ENCODE results near the gene TMEM213.
"Not testable (repeated sequence)": the region's sequence is repeated elsewhere in the genome, so short reads cannot be mapped to it uniquely, and the experiment has no call there.

The TMEM213 gene

DNA sequence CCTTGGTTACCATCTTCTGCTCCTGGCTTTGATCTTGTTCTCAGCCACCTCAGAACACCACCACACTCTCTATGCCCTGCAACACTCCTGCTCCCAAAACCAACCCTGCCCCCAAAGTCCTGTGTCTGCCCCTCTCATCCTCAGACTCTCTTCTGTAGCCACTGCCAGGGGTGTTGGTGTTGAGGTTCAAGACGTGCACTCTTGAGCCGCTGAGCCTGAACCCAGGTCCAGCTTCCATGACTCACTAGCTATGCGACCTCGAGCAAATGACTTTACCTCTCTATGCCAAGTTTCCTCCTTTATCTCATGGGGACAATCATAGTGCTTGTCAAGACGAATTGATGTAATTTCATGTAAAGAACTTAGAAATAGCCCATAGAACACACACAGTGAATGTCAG lies 1.0 kb downstream of the TMEM213 start:
- DNase-seq: no peak

DNA sequence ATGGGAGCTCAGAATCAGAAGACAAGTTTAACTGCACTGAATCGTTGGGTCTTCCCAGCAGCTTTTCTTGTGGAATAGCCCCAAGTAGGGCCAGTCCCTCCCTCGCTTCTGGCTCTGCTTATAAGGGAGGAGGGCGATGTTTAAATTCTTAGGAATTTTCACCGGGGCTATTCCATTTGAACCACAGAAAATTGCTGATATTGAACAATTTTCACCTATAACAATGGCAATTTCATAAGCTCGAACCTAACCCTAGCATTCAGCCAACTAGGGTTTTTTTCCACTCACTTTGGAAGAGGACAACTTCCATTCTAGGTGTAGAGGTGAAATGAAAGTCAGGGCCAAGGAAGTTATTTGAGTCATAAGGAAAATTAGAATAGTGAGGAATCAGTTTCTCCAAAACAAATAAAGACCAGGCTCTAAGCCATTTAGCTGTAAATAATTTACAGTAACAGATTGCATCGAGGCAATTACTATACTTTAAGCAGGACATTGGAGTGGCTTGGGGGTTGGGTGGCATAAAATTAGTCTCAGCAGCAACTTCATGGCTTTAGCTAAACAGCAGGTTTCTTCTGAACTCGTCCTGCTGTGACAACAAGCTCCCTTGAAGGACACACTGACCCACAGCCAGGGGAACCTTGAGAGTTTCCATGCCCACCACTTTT lies 1.7 kb downstream of the TMEM213 start:
- no peak for DNase-seq

DNA sequence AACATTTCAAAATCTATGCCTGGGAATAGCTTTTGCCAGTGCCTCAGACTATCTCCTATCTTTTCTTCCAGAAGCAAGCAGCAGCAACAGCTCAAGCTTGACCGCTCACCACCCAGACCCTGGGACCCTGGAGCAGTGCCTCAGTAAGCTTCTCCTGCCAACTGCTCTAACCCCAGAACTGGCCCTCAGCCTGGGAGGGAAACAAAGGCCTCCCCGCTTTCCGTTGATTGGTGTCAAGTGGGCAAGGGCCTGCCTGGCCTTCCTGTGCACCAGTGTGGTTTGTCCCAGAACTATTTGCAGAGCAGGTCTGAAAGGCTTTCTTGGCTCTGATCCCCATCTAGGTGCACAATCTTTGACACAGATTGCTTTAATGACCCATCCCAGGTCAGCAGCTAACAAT lies 3.5 kb downstream of the TMEM213 start:
- no peak for DNase-seq

DNA sequence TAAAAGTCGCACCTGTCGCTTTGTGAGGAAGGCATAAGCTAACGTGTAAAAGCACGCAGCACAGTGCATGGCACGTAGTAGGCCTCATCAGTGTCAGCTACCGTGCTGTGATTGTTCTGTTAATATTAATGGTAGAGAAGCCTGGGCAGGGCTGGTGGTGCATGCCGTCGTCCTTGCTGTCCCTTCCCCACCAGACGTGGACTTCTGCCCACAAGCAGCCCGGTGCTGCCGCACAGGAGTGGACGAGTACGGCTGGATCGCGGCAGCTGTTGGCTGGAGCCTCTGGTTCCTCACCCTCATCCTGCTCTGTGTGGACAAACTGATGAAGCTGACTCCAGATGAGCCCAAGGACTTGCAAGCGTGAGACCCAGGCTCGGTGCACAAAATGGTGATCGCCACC lies 4.9 kb downstream of the TMEM213 start:
- no peak for DNase-seq

DNA sequence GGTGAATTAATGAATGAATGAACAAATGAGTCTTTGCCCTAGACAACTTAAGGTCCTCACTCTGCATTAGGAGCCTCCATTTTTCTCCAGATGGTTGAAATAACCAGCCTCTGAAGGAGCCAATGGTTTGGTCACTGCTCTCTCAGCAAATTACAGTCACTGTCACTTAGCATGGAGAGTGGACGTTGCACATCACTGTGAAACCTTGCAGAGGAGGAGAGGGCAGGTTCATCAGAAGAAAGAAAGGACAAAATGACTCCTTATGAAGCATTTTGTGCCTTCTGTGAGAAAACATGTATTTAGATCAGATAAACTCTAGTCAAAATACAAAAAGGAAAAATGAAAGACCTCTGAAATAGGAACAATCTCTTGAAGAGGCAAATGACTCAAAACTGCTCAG lies 6.8 kb downstream of the TMEM213 start:
- no peak for DNase-seq

DNA sequence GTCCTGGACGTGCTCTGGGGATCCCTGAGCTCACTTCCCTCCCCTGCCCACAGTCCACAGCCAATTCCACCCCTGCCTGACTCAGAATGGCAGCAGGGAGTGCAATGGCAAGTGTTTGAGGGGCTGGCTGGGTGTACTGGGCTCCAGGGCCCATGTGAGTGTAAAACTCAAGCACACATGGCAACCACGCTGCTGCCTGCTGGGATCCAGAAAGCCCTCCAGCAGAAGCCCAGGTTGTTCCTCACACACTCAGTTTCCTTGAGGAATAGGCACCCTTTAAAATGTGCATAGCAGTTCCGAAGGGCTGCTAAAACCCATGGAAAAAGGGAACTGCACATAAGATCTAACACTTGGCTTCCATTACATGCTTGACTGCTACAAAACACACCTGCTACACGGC lies 11.6 kb downstream of the TMEM213 start:
- no peak for DNase-seq

DNA sequence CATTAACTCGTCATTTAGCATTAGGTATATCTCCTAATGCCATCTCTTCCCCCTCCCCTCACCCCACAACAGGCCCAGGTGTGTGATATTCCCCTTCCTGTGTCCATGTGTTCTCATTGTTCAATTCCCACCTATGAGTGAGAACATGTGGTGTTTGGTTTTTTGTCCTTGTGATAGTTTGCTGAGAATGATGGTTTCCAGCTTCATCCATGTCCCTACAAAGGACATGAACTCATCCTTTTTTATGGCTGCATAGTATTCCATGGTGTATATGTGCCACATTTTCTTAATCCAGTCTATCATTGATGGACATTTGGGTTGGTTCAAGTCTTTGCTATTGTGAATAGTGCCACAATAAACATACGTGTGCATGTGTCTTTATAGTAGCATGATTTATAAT lies 13.5 kb downstream of the TMEM213 start:
- not testable (repeated sequence) for DNase-seq

DNA sequence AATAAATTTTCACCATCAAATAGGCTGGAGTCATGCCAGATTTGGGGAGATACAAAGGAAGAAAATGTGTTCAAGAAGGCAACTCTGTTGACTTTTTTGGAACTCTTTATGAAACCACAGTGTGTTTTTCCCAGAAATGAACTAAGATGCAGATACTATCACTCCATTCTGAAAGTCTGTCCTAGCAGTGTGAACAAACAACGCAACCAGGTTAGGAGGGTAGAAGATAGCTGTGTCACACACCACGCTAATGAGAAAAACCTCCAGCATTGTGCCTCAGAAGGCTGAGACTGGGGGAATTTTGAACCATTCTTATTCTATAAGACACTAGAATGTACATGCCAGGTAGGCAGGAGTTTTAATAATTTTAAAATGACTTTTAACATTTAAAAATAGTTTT lies 16.2 kb downstream of the TMEM213 start:
- DNase-seq: no peak

DNA sequence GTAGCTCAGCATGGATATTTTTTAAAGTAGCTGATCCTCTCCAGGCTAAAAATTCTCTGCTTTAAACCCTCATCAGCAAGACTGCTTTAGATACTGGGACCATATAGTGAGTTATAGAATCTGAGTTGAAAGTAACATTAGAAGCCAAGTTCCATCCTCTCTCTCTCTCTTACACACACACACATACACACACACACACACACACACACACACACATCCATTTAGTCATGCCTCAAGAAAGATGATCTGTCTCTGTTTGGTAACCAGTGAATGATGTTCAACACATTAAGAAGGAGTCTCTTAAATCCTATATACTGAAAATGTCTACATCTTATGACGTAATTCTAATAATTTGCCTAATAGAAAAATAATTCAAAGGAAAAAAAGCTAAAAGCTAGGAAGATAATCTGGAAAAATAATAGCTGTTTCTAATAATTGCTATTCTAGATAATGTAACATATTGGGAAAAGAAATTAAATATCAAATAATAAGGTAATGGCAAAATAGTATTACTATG lies 17.1 kb downstream of the TMEM213 start:
- DNase-seq: no peak

DNA sequence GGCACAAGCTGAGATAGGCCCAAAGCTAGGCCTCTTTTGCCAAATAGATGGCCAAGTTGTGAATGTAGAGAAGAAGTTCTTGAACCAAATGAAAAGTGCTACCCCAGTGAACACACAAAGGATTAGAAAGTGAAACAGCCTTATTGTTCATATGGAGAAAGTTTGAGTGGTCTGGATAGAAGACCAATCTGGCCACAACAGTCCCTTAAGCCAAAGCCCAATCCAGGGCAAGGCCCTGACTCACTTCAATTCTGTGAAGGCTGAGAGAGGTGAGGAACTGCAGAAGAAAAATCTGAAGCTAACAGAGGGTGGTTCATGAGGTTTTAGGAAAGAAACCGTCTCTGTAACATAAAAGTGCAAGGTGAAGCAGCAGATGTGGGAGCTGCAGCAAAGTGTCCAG lies 18.9 kb downstream of the TMEM213 start:
- DNase-seq: no peak

DNA sequence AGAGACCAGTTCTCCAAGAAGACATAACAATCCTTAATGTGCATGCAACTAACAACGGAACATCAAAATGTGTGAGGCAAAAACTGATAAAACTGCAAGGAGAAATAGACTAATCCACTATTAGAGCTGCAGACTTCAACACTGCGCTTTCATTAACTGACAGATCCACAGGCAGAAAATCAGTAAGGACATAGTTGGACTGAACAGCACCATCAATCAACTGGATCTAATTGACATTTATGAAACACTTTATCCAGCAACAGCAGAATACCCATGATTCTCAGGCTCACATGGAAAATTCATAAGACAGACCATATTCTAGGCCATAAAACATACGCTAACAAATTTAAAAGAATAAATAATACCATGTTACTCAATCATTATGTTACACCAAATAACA lies 21.8 kb downstream of the TMEM213 start:
- DNase-seq: no peak

DNA sequence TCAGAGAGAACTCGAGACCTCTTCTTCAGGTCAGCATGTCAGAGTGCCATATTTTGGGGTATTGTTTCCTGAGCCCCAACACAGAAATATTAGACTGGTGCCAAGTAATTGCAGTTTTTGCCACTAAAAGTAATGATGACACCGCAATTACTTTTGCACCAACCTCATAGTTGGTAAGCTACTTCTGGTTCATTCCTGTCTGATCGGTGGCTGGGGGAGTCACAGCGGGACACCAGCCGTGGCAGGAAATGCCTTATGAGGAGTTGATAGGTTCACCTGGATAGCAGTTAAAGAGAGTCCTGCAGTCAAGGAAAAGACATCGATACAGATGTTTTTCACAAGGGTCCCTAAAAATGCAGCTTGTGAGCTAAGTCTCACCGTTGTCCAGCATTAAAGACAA lies 24.1 kb downstream of the TMEM213 start:
- DNase-seq: no peak

DNA sequence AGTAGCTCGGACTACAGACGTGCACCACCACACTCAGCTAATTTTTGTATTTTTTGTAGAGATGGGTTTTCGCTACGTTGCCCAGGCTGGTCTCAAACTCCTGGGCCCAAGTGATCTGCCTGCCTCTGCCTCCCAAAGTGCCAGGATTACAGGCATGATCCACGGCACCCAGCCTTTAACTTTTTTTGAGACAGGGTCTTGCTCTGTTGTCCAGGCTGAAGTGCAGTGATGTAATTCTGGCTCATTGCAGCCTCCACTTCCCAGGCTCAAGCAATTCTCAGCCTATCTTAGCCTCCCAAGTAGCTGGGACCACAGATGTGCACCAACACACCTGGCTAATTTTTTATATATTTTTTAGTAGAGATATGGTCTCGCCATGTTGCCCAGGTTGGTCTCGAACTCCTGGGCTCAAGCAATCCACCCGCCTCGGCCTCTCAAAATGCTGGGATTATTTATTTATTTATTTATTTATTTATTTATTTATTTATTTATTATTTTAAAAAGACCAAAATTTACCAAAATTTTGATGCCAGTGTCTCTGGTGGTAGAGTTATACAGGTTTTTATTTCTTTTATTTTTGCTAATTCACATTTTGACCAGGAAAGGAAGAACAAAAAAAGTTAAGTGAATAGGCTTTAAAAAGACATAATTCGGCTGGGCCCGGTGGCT lies 25.2 kb downstream of the TMEM213 start:
- DNase-seq: no peak

DNA sequence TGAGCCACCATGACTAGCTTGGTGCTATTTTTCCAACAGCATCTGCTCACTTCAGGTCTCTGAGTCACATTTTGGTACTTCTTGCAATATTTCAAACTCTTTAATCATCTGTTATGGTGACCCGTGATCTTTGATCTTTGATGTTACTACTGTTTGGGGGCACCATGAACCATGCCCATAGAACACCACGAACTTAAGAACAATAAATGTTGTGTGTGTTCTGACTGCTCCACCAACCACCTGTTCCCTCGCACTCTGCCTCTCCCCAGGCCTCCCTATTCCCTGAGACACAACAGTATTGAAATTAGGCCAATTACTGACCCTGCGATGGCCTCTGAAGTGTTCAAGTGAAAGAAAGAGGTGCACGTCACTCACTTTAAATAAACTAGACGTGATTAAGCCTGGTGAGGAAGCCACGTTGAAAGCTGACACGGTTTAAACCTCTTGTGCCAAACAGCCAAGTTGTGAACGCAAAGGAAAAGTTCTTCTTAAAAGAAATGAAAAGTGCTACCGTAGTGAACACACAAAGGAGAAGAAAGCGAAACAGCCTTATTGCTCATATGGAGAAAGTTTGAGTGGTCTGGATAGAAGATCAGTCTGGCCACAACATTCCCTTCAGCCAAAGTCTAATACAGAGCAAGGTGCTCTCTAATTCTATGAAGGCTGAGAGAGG lies 27.4 kb downstream of the TMEM213 start:
- no peak for DNase-seq

DNA sequence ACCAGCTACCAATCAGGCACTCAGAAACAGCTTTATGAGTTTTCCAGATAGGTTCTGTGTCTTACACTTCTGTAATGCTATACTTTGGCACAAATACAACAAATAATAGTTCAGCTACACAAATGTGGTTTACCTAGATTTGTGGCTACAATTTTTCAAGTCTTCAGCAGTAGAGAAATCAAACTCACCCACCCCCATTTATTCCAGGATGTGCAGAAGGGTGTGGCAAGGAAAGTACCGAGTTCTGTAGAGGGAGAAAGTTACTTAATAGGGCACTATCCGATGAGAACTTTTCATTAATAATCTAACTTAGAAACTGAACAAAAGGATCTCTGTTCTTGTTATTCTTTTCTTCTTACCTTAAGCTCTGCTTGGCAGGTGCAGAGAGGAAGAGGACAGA lies 30.5 kb downstream of the TMEM213 start:
- no peak for DNase-seq

DNA sequence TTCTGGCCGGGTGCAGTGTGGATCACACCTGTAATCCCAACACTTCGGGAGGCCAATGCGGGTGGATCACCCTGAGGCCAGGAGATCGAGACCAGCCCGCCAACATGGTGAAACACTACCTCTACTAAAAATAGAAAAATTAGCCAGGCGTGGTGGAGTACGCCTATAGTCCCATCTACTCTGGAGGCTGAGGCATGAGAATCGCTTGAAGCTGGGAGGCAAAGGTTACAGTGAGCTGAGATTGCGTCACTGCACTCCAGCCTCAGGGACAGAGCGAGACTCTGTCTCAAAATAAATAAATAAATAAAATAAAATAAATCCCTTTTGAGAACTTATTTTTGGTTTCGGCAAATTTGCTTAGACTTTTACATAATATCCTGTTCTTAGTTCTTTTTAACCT lies 31.5 kb downstream of the TMEM213 start:
- no peak for DNase-seq

DNA sequence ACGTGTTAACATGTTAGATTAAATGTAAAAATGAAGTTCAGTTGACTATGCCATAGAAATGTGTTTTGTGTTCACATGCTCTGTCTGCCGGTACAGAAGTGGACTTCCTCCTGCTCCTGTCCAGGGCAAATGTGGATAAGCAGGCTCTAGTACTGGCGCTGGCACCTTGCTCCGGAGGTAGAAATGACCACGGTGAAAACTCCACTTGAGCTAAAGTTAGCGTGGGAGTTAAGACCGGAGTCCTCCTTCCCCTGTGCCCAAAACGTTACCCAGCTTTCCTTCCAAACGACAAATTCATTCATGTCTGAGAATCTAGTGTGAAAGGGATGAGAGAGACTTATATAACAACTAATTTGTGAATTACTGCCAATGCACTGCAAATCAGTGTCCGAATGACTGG lies 35.2 kb downstream of the TMEM213 start:
- DNase-seq: no peak

DNA sequence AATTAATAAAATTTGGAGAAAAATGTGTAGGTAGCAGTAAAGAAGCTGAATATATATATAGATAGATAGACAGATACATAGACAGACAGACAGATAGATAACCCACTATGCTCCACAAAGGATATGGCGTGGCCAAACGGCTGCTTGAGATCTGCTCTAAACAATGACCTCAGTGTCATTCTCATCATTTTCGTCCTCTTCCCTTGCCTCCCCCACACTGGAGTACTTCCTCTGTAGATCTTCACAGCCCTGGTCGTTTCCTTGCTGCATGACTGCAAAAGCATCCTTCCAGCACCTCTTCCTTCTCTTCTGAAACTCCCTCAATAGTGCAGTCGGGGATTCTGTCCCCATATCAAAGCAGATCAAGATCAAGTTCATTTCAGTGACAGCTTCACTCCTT lies 35.8 kb downstream of the TMEM213 start:
- no peak for DNase-seq

DNA sequence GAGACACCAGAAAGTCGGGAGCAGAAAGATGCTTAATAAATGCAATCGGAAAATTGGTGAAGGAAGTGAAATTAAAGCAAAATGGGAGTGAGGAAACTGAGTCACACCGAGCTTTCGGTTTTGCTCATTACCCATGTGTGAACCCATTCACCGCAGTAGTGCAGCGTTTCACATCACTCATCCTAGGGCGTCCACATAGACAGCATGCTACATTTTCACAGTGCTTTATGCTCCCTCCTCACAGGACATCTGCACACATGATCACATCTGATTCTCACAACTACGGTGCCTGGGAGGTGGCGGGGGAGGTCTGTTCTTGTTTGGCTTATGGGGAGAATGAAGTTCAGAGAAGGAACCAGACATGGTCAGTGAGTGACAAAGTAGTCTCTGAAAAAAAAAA lies 36.8 kb downstream of the TMEM213 start:
- no peak for DNase-seq

DNA sequence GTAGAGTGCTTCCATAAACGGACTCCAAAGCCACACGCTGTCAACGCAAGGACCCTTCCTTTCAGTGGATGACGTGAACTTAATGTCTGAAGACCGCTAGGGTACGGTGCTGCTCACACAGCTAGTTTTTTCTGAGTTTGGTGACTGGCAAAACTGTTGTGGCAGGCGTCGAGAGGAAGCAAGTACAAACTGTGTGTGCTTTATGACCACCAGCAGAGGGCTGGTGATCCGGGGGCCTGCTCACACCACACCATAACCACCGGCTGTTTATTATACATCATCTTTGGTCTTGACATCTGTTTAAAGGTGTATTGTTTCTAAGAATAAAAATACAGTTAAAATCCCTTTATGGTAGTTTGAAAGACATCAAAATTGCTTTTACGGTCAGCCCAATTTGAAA lies 37.3 kb downstream of the TMEM213 start:
- DNase-seq: no peak

DNA sequence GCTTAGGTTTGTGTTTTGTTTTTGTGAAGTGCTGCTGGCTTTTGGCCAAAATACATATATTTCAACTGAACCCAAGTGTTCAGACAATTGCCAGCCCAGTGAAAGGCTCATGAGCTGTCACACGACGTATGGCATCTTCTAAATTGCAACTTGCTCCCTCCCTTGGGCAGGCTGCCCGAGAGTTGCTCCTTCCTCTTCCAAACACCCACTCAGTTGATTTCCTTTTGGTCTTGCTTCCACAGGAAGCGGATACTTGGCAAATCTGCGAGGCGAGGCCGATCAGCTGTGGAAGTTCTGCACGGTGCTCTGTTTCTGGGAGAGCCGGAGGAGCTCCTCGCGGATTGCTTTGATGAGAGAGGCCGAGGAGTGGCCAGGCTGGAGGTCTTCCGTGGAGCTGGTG lies 39.8 kb downstream of the TMEM213 start:
- DNase-seq: no peak

DNA sequence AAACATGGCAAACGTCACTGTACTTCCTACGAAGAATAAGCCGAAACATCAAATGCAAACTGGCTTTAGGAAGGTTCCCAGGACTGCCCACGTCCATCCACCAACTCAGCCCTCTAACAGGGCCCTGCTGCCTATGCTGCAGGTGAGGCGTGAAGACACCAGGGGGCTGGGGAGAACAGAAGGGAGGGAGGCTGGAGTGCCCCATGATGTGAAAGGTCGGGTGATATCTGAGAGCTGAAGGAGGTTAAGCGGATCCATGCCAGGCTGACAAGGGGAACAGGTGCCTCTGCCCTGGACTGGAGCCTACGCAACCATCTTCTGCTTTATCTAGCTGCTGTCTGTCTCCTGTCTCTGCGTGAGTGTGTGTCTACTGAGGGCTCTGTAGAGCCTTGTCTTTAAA lies 40.4 kb downstream of the TMEM213 start:
- DNase-seq: no peak

DNA sequence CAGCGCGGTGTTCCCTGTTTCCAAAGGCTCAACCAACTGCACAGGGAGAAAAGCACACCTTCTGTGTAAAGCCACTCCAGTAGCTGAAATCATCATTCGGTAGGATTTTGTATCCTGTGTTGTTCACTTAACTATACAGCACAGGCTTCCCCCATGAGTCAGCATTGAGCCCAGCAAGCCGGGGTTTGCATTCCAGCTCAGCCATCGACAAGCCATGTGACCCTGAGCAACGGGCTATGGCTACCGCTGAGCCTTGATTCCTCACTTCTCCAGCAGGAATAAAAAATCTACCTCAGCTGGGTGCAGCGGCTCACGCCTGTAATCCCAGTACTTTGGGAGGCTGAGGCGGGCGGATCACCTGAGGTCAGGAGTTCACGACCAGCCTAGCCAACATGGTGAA lies 44.3 kb downstream of the TMEM213 start:
- no peak for DNase-seq
